AML-193 (cell line): ENCODE results near the gene HOXA5.

Experiments used
- DNase-seq, 2 experiments: peaks; one replicate each; lab custom pipeline; 2025; lab: John Stamatoyannopoulos, UW

Gene HOXA5

GRCh38 chr7:27148031-27148755 lies 4.7 kb upstream of the HOXA5 start:
- DNase-seq, result no peak

GRCh38 chr7:27147199-27148030 lies 3.9 kb upstream of the HOXA5 start, which contains the start of gene HOXA6:
Gene HOXA6 (minus strand): TSS chr7:27147774. CDS start chr7:27147749, 25 bp downstream.
- no peak for DNase-seq

GRCh38 chr7:27146491-27147198 lies 3.2 kb upstream of the HOXA5 start:
- no peak for DNase-seq

GRCh38 chr7:27145914-27146412 lies 2.5 kb upstream of the HOXA5 start:
- no peak for DNase-seq

- DNase-seq, result no peak
These were observed 1.9 kb upstream of the HOXA5 start for GRCh38 chr7:27145165-27145913.

GRCh38 chr7:27144781-27145164 lies 1.3 kb upstream of the HOXA5 start:
- no peak for DNase-seq

- no peak for DNase-seq
These were observed 684 bp upstream of the HOXA5 start for GRCh38 chr7:27143950-27144780.

GRCh38 chr7:27142580-27143022 lies 880 bp downstream of the HOXA5 start:
- DNase-seq, result no peak

GRCh38 chr7:27141923-27142579 lies 1.4 kb downstream of the HOXA5 start:
- DNase-seq, result no peak

- no peak for DNase-seq
These were observed 2.2 kb downstream of the HOXA5 start for GRCh38 chr7:27141137-27141922.

- DNase-seq, result no peak
These were observed 3.2 kb downstream of the HOXA5 start for GRCh38 chr7:27140126-27140857.

GRCh38 chr7:27139334-27140125 lies 4.0 kb downstream of the HOXA5 start:
- DNase-seq, result no peak

GRCh38 chr7:27138985-27139333 lies 4.5 kb downstream of the HOXA5 start:
- DNase-seq, result no peak

GRCh38 chr7:27138472-27138871 lies 5.0 kb downstream of the HOXA5 start:
- DNase-seq, result no peak

- no peak for DNase-seq
These were observed 5.7 kb downstream of the HOXA5 start for GRCh38 chr7:27137640-27138315.

- peak; percentile 9 to 18 for DNase-seq
These were observed 9.1 kb downstream of the HOXA5 start for GRCh38 chr7:27134392-27134791.
